Measurements from ENCODE around the gene OXTR.

The OXTR gene

DNA sequence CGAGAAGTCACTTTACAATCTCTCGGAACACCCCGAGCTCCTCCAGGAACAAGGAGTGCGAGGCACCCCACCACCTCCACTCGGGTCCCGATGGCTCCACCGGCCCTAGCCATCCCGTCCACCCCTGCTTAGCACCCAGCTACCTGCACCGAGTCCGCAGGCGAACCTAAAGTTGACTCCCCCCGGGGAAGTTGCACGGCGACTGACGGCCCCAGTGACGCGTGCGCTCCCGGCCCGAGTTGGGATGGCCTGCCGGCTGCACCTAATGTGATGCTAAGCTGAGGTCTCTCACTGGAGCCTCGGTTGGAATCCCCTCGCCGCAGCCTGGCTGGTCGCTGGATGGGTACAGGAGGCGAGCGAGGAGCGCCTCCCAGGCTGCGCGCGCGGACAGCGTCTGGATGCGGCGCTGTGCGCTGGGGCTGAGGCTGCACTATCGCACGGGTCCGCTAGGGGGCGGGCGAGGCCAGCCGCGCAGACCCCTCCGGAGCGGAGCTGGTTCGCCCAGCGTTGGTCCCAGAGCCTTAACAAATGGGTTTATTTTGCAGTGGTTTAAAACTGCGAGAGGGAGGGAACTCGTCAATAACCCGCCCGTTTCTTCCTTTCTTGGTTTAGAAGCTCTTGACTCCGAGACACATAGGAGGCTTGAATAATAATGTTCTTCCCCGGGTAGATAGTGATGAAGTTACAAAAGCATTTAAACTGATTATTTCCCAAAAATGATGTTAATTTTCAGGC is at the start of gene OXTR:
Gene OXTR (minus strand): TSS at position 526 of the 735 bp plus-strand sequence. CDS start 1,426 bp downstream, outside the sequence.
- no peak for FAIRE-seq

GRCh38 chr3:8817486-8817885 is 48.1 kb upstream of the OXTR start:
- no peak for FAIRE-seq

DNA sequence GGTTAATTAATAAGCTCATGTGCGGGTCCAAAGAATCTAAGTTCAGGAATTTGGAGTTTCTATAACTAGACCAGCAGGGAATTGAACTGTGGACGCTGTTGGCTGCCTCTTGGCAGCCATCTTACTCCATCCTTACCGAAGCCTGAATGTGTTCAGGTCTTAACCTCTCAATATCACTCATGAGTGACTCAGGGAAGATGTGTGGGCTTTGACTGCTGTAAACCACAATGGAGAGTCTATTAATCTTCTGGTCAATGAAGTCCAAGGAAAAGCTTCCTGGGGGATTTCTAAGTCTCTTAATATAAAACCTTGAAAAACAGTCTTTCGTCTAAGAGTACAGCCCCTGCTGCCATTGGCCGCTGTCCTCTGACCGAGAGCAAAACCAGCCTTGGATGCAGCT is 46.7 kb upstream of the OXTR start:
- FAIRE-seq, result no peak

- no peak for FAIRE-seq
Measured at GRCh38 chr3:8813411-8813810, 44.0 kb upstream of the OXTR start.

- FAIRE-seq, result no peak
Measured at GRCh38 chr3:8810561-8810960, 41.1 kb upstream of the OXTR start.

- no peak for FAIRE-seq
Measured at GRCh38 chr3:8805774-8806173, 36.4 kb upstream of the OXTR start.

- FAIRE-seq, result no peak
Measured at GRCh38 chr3:8802256-8802655, 32.8 kb upstream of the OXTR start.

DNA sequence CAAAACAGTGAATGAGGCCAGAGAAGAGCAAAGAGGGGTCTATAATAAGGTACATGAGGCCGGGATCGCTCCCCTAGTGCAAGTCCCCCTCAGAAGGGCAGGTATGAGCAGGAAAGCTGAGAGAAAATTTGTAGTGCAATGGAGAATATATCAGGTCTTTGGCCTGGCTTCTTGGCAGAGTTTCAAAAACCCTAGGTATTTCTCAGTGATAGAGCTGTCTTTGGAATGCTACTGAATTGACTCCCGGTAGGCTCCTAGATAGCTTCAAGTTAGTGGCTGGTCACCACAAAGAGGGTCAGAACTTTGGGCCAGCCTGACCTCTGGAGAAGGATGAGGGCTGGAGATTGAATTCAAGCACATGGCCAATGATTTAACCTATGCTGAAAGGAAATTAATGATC is 30.6 kb upstream of the OXTR start:
- FAIRE-seq, result no peak

GRCh38 chr3:8794247-8794646 is 24.8 kb upstream of the OXTR start:
- FAIRE-seq, result no peak

- FAIRE-seq, result no peak
Measured at GRCh38 chr3:8793242-8793641, 23.8 kb upstream of the OXTR start.

- FAIRE-seq, result no peak
Measured at GRCh38 chr3:8790529-8790928, 21.1 kb upstream of the OXTR start.

DNA sequence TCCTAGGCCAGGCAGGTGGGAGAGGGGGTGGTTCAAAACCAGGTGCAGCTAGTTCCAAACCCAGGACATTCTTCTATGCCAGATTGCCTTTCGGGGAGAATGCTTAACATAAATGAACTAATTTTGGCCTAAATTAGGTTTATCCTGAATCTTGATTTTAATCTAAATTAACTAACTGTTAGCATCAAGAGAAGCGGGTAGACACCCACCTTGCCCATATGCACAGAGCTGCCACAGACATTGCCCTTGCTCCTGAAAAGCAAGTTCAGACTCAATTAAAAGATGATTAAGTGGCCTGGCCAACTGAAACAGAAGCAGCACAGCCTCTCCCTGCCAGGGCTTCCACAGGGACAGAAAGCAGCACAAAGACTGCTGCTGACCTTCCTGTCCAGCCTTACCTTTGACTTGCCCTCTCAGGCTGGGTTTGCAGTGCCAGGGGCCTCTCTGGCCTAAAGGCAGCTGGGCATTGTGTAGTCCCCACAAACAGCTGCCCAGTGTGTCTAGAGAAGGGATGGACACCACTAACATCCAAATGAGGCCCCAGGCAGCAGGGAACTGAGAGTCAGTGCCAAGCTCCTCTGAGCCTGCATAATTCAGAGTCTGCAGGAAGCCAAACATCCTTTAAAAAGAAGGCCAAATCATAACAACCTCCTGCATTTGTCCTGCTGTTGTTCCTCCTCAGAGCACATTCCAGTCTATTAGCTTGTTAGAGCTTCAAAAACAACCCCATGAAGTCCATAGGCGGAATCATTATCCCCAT is 15.4 kb upstream of the OXTR start:
- FAIRE-seq, result no peak

GRCh38 chr3:8780279-8780678 is 10.9 kb upstream of the OXTR start:
- no peak for FAIRE-seq

- FAIRE-seq, result no peak
Measured at GRCh38 chr3:8778475-8778874, 9.1 kb upstream of the OXTR start.

GRCh38 chr3:8777978-8778267 is 8.5 kb upstream of the OXTR start:
- no peak for FAIRE-seq

DNA sequence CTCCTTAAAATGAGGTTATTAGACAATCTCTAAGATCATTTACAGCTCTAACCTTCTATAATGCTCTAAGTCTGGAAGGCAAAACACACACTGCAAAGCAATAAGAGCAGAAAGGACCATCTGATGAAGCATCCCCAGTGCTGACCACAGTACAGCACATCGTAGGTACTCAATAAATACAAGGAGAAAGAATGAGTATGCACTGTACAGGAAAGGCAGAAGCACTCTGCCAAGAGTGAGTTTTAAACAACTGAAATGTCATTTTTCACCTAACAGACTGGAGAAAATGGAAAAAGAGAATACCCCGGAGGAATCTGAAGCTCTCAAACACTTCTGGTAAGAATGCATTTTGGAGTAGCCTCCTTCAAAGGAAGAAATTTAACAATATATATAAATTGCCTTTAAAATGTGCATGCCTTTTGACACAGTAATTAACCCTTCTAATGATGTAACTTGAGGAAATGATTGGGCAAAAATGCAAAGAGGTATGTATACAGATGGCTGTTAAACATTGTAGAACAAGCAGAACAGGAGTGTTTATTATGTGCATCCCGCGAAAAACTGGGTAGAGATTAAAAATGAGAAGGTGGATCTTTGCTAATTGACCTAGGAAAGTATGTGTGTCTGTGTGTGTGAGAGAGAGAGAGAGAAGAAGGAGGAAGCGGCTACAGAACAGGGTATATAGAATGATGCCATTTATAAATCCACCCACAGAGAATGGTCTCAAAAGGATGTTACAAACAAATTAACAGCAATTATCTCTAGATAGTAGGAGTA is 8.0 kb upstream of the OXTR start:
- no peak for FAIRE-seq

GRCh38 chr3:8776406-8776805 is 7.0 kb upstream of the OXTR start:
- FAIRE-seq, result no peak

- no peak for FAIRE-seq
Measured at GRCh38 chr3:8775602-8776001, 6.2 kb upstream of the OXTR start.

DNA sequence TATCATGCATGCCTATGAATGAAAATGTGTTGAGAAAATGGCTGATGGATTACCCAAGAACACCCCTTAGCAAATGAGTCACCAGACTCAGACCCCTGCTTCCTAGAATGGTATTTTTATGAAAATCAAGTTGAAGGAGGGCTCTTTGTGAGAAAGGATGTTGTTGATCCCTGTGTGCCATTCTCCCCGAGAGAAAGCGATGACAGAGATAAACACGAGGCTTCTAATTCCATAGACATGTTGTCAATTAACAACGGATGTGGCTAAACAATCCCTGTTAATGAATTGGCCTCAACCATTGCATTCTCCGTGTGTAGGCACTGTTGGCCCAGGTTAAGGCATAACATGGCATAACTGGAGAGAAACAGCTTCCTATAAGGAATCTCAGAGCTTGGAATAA is 5.8 kb upstream of the OXTR start:
- no peak for FAIRE-seq

GRCh38 chr3:8773941-8774542 is 4.6 kb upstream of the OXTR start:
- no peak for FAIRE-seq

GRCh38 chr3:8768364-8769087 is 887 bp downstream of the OXTR start:
- FAIRE-seq, result no peak

DNA sequence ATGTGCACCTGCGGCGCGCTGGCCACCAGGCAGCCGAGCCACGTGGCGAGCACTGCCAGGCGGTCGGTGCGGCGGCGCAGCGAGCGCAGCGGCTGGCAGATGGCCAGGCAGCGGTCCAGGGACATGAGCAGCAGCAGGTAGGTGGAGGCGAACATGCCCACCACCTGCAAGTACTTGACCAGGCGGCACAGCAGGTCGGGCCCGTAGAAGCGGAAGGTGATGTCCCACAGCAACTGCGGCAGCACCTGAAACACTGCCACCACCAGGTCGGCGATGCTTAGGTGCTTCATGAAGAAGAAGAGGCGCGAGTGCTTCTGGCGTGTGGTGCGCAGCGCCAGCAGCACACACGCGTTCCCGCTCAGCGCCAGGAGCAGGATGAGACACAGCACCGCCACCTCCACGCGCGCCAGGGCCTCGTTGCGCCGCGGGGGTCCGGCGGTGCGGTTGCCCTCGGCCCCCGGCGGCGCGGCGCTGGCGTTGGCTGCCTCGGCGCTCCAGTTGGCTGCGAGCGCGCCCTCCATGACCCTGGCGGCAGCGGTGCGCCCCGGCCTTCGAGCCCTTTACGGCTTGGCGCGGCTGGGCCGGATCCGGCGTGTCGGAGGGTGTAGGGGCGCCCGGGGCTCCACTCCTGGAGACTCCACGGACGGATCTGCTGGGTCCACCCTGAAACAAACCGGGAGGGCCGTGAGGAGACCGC is 1.6 kb downstream of the OXTR start:
- no peak for FAIRE-seq
